HG03196 (cell line): ENCODE results near the gene HEG1.

Experiments used
- ATAC-seq: cut with Tn5 transposase; IDR thresholded peaks from one replicate; pipeline ENCODE4 v1.9.1; 2021; ENCODE audit not compliant: unreplicated experiment

HEG1 gene

GRCh38 chr3:125050488-125051090 is 5.2 kb downstream of the HEG1 start:
- no peak for ATAC-seq

DNA sequence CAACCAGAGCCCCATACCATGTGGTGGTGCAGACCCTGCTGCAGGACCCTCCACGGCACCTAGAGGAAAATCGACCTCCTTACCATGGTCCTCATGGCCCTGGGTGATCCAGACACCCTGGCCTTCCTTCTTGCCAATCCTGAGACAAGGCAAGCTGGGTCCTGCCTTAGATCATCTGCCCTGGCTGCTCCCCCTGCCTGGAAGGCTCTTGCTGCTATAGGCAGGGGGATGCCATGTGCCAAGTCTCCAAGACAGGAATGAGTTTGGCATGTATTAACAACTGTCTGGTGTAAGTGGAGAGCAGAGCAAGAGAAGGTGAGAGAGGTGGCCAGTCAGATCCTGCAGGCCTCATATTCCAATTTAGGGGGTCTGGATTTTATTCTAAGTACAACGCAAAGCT is 7.5 kb downstream of the HEG1 start:
- no peak for ATAC-seq

GRCh38 chr3:125045965-125046364 is 9.8 kb downstream of the HEG1 start:
- ATAC-seq = no peak

- no peak for ATAC-seq
These were observed 10.6 kb downstream of the HEG1 start for GRCh38 chr3:125045194-125045593.

- no peak for ATAC-seq
These were observed 12.1 kb downstream of the HEG1 start for GRCh38 chr3:125043599-125044151.

DNA sequence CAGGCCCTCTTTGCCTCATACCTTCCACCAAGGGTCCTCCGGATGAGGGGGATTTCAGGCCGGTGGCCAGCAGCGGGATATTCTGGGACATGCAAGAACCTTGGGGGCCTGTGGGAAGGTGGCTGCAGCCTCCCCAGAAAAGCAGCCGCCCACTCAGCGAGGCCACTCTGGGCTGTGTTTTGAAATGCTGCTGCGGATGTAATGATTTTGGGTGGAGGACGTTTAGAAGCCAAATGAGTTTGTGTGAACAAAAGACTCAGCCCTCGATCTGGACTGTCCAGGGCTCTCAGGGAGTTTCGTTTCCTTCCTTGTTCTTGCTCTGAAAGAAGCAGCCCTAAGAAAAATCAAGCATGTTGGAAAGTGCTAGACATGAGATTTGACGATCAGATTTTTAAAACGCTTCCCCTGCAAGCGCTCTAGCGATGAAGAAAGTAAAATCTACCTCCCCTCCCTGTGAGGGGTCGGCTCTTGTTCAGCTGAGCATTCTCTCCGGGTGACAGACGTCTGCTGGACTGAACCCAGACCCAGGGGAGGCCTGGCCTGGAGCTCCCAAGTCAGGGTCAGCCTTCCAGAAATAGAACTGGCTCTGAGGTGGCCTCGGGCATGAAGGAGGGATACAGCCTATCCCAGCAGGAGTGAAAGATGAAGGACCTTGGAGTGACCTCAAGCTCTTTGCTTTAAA is 12.9 kb downstream of the HEG1 start:
- ATAC-seq = no peak

- no peak for ATAC-seq
These were observed 16.4 kb downstream of the HEG1 start for GRCh38 chr3:125039131-125040100.

DNA sequence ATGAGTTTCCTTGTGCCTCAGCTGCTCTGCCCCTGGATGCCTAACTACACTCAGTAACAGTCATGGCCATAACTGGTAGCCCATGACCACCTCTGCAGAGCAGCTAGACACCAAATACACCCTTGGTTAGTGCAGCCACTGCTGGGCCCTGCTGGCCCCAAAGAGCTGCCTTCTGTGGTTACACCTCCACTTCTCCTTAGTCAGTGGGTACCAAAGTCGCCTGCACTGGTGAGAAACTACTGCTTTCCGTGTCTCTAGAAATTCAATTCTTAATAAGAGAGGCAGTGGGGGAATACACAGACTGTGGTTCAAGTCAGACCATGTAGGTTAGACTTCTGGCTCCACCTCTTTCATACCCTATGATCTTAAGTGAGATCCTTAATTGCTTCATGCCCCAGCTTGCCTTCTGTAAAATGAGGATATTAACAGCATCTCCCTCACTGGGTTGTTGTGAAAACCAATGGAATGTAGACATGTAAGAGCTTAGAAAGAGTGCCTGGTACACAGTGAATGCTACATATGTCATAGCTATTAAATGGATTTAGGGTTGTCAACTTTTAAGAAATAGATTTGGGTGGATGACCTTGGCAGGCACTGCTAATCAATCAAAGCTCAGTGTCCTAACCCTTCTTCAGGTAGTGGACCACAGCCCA is 18.2 kb downstream of the HEG1 start:
- ATAC-seq = no peak

DNA sequence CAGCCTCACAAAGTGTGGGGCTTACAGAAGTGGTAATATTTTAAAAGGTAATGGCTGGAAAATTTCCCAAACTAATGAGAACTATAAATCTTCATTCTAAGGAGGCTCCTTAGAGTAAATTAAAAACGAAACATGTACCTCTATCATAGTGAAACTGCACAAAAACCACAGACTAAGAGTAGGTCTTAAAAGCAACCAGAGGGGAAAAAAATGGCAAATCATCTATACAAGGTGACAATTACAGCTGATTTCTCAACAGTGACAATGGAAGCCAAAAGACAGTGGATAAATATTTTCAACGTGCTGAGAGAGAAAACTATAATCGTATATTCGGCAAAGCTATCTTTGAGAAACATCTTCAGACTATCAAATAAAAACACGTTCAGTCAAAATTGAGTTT is 20.6 kb downstream of the HEG1 start:
- ATAC-seq = peak; percentile 80

- no peak for ATAC-seq
These were observed 22.2 kb downstream of the HEG1 start for GRCh38 chr3:125033616-125034015.

DNA sequence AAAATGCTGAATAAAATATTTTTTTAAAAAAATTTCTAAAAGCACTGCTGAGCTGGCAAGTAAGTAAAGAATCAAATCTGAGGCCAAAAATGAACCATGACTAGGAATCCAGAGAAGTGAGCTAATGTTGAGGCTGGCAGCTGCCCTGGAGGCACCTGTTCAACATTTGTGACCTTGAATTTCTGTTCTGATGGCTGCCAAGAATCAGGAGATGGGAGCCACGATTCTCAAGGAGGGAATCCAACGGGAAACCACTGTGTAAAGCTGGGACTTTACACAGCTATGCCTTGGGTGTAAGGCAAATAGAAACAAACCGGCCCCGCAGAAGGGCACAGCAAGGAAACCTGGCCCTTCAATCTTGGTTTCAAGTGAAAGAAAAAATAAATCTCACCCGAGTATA is 22.7 kb downstream of the HEG1 start:
- no peak for ATAC-seq

- no peak for ATAC-seq
These were observed 23.1 kb downstream of the HEG1 start for GRCh38 chr3:125032683-125033082.

GRCh38 chr3:125032100-125032643 is 23.6 kb downstream of the HEG1 start:
- no peak for ATAC-seq

DNA sequence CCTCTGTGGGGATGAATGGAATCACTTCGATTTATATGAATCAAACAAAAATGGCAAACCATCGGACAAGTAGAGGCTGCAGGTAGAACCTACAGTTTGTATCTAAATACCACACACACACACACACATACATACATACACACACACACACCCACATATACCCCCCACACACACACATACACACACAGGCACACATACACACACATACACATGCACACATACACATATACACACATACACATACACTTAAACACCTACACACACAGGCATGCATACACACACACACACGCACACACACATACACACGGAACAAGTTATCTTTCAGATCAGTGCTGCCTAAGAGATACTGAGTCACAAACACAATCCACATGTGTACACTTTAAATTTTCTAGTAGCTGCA is 24.3 kb downstream of the HEG1 start:
- no peak for ATAC-seq

DNA sequence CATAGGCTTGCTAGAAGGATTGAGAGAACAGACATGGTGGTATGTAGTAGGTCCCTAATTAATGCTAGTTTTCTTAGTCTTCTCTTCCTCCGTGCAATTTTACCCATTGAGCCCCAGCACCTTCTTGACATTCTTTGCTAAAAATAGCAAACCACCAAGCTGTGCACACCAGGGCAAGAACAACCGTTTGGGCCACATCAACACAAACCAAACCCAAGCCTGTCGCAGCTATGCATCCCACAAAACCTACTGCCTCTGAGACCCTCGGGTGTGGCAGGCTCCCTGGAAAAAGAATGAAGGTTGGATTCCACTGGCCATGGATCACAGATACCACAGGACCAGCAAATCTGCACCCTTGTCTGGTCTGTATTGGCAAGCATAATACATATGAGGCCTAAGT is 27.1 kb downstream of the HEG1 start:
- ATAC-seq = no peak

GRCh38 chr3:125025642-125026041 is 30.2 kb downstream of the HEG1 start:
- ATAC-seq = no peak

DNA sequence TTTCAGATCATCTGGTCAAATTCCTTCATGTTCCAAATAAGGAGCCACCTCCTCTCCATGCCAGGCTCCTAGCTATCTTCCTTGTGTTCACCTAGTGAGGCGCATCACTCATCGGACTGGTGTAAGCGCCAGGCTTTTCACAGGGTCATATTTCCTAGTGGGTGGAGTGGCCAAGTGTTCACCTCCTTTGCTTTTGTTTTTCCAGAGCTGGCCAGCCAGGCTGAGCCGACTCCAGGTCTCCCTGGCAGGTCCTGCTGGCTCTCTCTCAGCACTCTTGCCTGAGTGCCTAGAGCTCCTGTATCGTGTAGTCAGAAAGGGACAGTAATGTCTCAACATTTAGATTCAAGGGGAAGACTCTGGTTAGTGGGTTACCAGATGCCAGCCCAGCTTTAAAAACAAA is 31.0 kb downstream of the HEG1 start:
- ATAC-seq = no peak

GRCh38 chr3:125023833-125024555 is 31.8 kb downstream of the HEG1 start:
- no peak for ATAC-seq

GRCh38 chr3:125022206-125022605 is 33.6 kb downstream of the HEG1 start:
- no peak for ATAC-seq

DNA sequence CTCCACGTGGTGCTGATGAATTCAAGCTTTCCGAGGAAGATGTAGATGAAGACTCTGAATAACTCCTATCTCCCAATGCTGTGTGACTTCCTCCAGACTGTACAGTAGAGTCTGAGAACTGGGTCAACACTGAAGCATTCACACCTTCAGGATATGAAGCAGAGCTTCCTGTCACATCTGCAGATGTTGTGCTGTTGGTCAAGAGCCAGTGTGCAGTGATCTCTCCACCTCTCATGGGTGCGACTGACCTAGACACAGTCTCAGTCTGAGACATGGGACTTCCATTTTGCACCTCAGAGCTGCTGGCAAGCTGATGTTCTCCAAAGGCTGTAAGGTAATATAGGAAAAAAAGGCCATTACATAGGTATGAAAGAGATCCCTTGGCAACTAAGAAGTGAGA is 36.5 kb downstream of the HEG1 start:
- ATAC-seq = no peak
